H9 (cell line): Measurements from ENCODE around the gene CYP19A1. TPM values are rescaled to one million over a fixed set of nuclear protein-coding genes. Genes with fewer than 3 reads are reported as not detected.
A peak's percentile ranks its signal among the peaks of the same experiment; 100 is the strongest.

Source experiments
- DNase-seq: peaks from one replicate; pipeline ENCODE4 v3.0.0-alpha.2; 2017
- H2AFZ ChIP-seq: one replicate; pipeline ENCODE4 v1.6.1; 2013; ENCODE audit warnings: mild to moderate bottlenecking, low read length, control low read depth, moderate library complexity
- H2AK5ac ChIP-seq: 2 replicates; pipeline ENCODE4 v1.6.1; 2013; ENCODE audit warnings: low read length, control low read depth, mixed read lengths; ENCODE audit not compliant: insufficient read length
- H2BK120ac ChIP-seq: one replicate; pipeline ENCODE4 v1.6.1; 2013; ENCODE audit warnings: low read depth, mild to moderate bottlenecking, low read length, control low read depth, inconsistent platforms; ENCODE audit not compliant: poor library complexity, severe bottlenecking
- H2BK12ac ChIP-seq: 2 replicates; pipeline ENCODE4 v1.6.1; 2013; ENCODE audit warnings: low read length, control low read depth, mixed read lengths, low read depth; ENCODE audit not compliant: insufficient read length
- H2BK15ac ChIP-seq: 2 replicates; pipeline ENCODE4 v1.6.1; 2013; ENCODE audit warnings: low read depth, low read length, control low read depth
- H2BK20ac ChIP-seq: one replicate; pipeline ENCODE4 v1.6.1; 2013; ENCODE audit warnings: low read depth, mild to moderate bottlenecking, low read length, control low read depth, inconsistent platforms; ENCODE audit not compliant: poor library complexity, severe bottlenecking
- H2BK5ac ChIP-seq: 2 replicates; pipeline ENCODE4 v1.6.1; 2013; ENCODE audit warnings: low read length, control low read depth, mixed read lengths; ENCODE audit not compliant: insufficient read length
- H3K14ac ChIP-seq: 2 replicates; pipeline ENCODE4 v1.6.1; 2013; ENCODE audit warnings: low read length, control low read depth; ENCODE audit not compliant: insufficient read depth
- H3K18ac ChIP-seq: 2 replicates; pipeline ENCODE4 v1.6.1; 2013; ENCODE audit warnings: low read depth, mild to moderate bottlenecking, mixed read lengths, low read length, control low read depth; ENCODE audit not compliant: insufficient read length
- H3K23ac ChIP-seq: 2 replicates; pipeline ENCODE4 v1.6.1; 2013; ENCODE audit warnings: low read length, control low read depth, mixed read lengths, low read depth; ENCODE audit not compliant: insufficient read length
- H3K23me2 ChIP-seq: 2 replicates; pipeline ENCODE4 v1.6.1; 2013; ENCODE audit warnings: low read depth, mild to moderate bottlenecking, mixed read lengths, low read length, control low read depth; ENCODE audit not compliant: insufficient read length, poor library complexity, severe bottlenecking
- H3K27ac ChIP-seq: 2 replicates; pipeline ENCODE4 v1.5.1; 2013; ENCODE audit warnings: low read length, control low read depth, mixed read lengths, low read depth; ENCODE audit not compliant: insufficient read length
- H3K27me3 ChIP-seq: 2 replicates; pipeline ENCODE4 v1.6.1; 2013; ENCODE audit warnings: low read length, control low read depth, inconsistent platforms; ENCODE audit not compliant: insufficient read depth
- H3K4ac ChIP-seq: 2 replicates; pipeline ENCODE4 v1.6.1; 2013; ENCODE audit warnings: low read depth, mild to moderate bottlenecking, control low read depth, inconsistent platforms, low read length, moderate library complexity
- H3K4me1 ChIP-seq: 2 replicates; pipeline ENCODE4 v1.6.1; 2013; ENCODE audit warnings: low read length, control low read depth, inconsistent platforms; ENCODE audit not compliant: insufficient read depth
- H3K4me2 ChIP-seq: 2 replicates; pipeline ENCODE4 v1.6.1; 2013; ENCODE audit warnings: low read length, control low read depth, mixed read lengths; ENCODE audit not compliant: insufficient read length, insufficient read depth
- H3K56ac ChIP-seq: 2 replicates; pipeline ENCODE4 v1.6.1; 2013; ENCODE audit warnings: low read depth, mild to moderate bottlenecking, mixed read lengths, low read length, control low read depth; ENCODE audit not compliant: insufficient read length
- H3K79me1 ChIP-seq: 2 replicates; pipeline ENCODE4 v1.6.1; 2013; ENCODE audit warnings: low read depth, mild to moderate bottlenecking, moderate library complexity, low read length, control low read depth, inconsistent platforms; ENCODE audit not compliant: insufficient read depth, poor library complexity, severe bottlenecking
- H3K79me2 ChIP-seq: 2 replicates; pipeline ENCODE4 v1.6.1; 2013; ENCODE audit warnings: low read length, control low read depth, inconsistent platforms; ENCODE audit not compliant: insufficient read depth
- H3K9ac ChIP-seq: 2 replicates; pipeline ENCODE4 v1.6.1; 2013; ENCODE audit warnings: low read length, control low read depth, mixed read lengths; ENCODE audit not compliant: insufficient read length; ENCODE audit errors: extremely low read depth
- H3K9me3 ChIP-seq: one replicate; pipeline ENCODE4 v1.6.1; 2013; ENCODE audit warnings: low read depth, low read length, inconsistent platforms; ENCODE audit not compliant: control insufficient read depth
- H3T11ph ChIP-seq: one replicate; pipeline ENCODE4 v1.6.1; 2013; ENCODE audit warnings: mild to moderate bottlenecking, low read length, control low read depth, inconsistent platforms
- H4K20me1 ChIP-seq: one replicate; pipeline ENCODE4 v1.6.1; 2013; ENCODE audit not compliant: control insufficient read depth, insufficient read length, insufficient read depth
- H4K5ac ChIP-seq: 2 replicates; pipeline ENCODE4 v1.6.1; 2013; ENCODE audit warnings: low read depth, mild to moderate bottlenecking, mixed read lengths, low read length, control low read depth; ENCODE audit not compliant: insufficient read length
- H4K8ac ChIP-seq: replicated peaks from 2 replicates; pipeline ENCODE4 v1.6.1; 2013; ENCODE audit warnings: low read length, control low read depth, mixed read lengths, low read depth; ENCODE audit not compliant: insufficient read length
- H4K91ac ChIP-seq: 2 replicates; pipeline ENCODE4 v1.6.1; 2013; ENCODE audit warnings: low read depth, mild to moderate bottlenecking, moderate library complexity, mixed read lengths, low read length, control low read depth; ENCODE audit not compliant: insufficient read length
- H3K27ac Mint-ChIP-seq, 3 experiments: 2 replicates in 2 of 3; 3 replicates in 1 of 3; pipeline ENCODE4 v1.8.0; 2020 to 2021; ENCODE audit warnings: mixed read lengths in 3 of 3, mild to moderate bottlenecking in 1 of 3, moderate library complexity in 1 of 3
- H3K27me3 Mint-ChIP-seq: 2 replicates; pipeline ENCODE4 v1.8.0; 2021; ENCODE audit warnings: low read depth, mild to moderate bottlenecking, moderate library complexity, mixed read lengths
- H3K36me3 Mint-ChIP-seq, 3 experiments: 2 replicates in 2 of 3; 3 replicates in 1 of 3; pipeline ENCODE4 v1.8.0; 2020 to 2021; ENCODE audit warnings: low read depth in 3 of 3, mixed read lengths in 3 of 3; ENCODE audit not compliant: insufficient read depth in 1 of 3
- H3K4me1 Mint-ChIP-seq, 2 experiments: 2 replicates each; pipeline ENCODE4 v1.8.0; 2020; ENCODE audit warnings: mixed read lengths in 2 of 2
- H3K4me3 Mint-ChIP-seq, 2 experiments: 2 replicates in 1 of 2; 3 replicates in 1 of 2; pipeline ENCODE4 v1.8.0; 2020 to 2021; ENCODE audit warnings: mild to moderate bottlenecking in 2 of 2, mixed read lengths in 2 of 2, moderate library complexity in 1 of 2
- H3K9me3 Mint-ChIP-seq, 2 experiments: 2 replicates in 1 of 2; 3 replicates in 1 of 2; pipeline ENCODE4 v1.8.0; 2020; ENCODE audit warnings: mild to moderate bottlenecking in 2 of 2, mixed read lengths in 2 of 2, moderate library complexity in 1 of 2
- WGBS: extraction: QIAGEN DNeasy Blood & Tissue Kit; methylation state at CpG from one replicate; pipeline ENCODE4 v1.1.7; 2013; ENCODE audit warnings: missing lambda C conversion rate, low lambda C conversion rate, mixed read lengths; ENCODE audit not compliant: insufficient read length; ENCODE audit errors: extremely low coverage; 5-methylcytosine and 5-hydroxymethylcytosine counted together
- total RNA-seq: library from RNA; stranded (reverse); gene quantifications from 2 replicates; pipeline ENCODE4 v1.2.1, GENCODE V29; 2021
- TF ChIP-seq, protein P1 (sequence below): fragments of 200-600 bp; sonication (generic); conservative IDR thresholded peaks from 3 replicates; pipeline ENCODE4 v1.8.0; 2021; ENCODE audit warnings: antibody characterized with exemption, mild to moderate bottlenecking

Gene CYP19A1
- total RNA-seq, 1 experiment from 2014 or later: not detected

DNA sequence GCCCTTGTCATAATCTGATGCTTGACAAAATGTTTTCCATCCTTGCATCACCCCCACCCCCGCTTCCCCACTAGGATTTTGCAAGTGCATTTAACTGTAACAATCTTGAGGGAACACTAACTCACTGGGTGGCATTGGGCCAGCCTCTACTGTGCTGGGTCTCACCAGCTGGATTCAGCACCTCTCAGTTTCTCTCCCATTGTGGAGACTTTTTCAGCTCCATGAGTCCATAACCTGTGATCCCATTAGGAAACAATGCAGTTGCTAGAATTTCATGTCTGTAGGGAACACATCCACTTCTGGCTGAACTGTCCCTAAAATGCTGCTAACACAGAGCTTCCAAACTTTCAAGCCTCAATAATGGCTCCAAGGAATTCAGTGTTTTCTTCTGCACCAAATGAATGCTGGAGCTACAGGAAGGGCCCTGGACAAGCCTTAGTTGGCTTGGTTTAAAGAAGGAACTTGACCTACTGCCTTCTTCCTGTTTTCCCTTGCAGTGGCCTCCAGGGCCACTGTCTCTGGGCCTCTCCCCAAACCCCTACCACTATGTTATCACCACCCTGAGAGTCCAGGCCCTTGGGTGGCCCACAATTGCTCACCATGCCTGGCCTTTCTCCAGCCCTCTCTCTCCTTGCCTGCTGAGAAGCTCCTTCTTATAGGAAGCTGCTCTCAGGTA is 15.6 kb downstream of the CYP19A1 start:
- Histone ChIP-seq H3K14ac (no peak overlapping the region), H3K18ac (no peak overlapping the region), H3K4ac (no peak overlapping the region), H3T11ph (no peak overlapping the region), H3K9ac (no peak overlapping the region), H4K91ac (no peak overlapping the region), H2AFZ (no peak overlapping the region), H2BK120ac (no peak overlapping the region), H2BK12ac (no peak overlapping the region), H3K56ac (no peak overlapping the region), H3K79me2 (no peaks in the 10 kb centered on the region), H2BK20ac (no peak overlapping the region), H3K79me1 (no peaks in the 10 kb centered on the region), H2BK15ac (no peak overlapping the region), H3K27ac (no peak overlapping the region), H3K23ac (no peak overlapping the region), H3K23me2 (no peaks in the 10 kb centered on the region), H3K4me2 (no peak overlapping the region), H3K27me3 (no peaks in the 10 kb centered on the region), H3K4me1 (no peaks in the 10 kb centered on the region), H2AK5ac (no peak overlapping the region), H4K5ac (no peak overlapping the region), H4K20me1 (no peaks in the 10 kb centered on the region), H3K9me3 (no peaks in the 10 kb centered on the region), H2BK5ac (no peak overlapping the region), H4K8ac (no peak overlapping the region)
- peak overlapping the region in 1 of 3 experiments; percentile 17; a peak in 1 of 7 replicates for H3K27ac Mint-ChIP-seq
- H3K9me3 Mint-ChIP-seq: no peaks in the 10 kb centered on the region
- H3K36me3 Mint-ChIP-seq: no peaks in the 10 kb centered on the region
- DNase-seq: no peak
- no peaks in the 10 kb centered on the region for H3K4me1 Mint-ChIP-seq
- no CpG with 5 or more reads among the region's 1 CpG for WGBS
- TF ChIP-seq, protein P1, sequence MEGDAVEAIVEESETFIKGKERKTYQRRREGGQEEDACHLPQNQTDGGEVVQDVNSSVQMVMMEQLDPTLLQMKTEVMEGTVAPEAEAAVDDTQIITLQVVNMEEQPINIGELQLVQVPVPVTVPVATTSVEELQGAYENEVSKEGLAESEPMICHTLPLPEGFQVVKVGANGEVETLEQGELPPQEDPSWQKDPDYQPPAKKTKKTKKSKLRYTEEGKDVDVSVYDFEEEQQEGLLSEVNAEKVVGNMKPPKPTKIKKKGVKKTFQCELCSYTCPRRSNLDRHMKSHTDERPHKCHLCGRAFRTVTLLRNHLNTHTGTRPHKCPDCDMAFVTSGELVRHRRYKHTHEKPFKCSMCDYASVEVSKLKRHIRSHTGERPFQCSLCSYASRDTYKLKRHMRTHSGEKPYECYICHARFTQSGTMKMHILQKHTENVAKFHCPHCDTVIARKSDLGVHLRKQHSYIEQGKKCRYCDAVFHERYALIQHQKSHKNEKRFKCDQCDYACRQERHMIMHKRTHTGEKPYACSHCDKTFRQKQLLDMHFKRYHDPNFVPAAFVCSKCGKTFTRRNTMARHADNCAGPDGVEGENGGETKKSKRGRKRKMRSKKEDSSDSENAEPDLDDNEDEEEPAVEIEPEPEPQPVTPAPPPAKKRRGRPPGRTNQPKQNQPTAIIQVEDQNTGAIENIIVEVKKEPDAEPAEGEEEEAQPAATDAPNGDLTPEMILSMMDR: no peak
- no peak overlapping the region for H3K4me3 Mint-ChIP-seq
- H3K27me3 Mint-ChIP-seq: peaks cover 7% of the 10 kb centered on the region
